GM12874 (cell line): Measurements from ENCODE around the gene SAMD4A.

ENCODE experiments used
- CTCF ChIP-seq: IDR thresholded peaks from 2 replicates; pipeline ENCODE4 v1.5.1; 2011; ENCODE audit warnings: low read depth, mild to moderate bottlenecking, control low read depth, low read length, moderate library complexity; ENCODE audit not compliant: insufficient read depth

SAMD4A gene

GRCh38 chr14:54828037-54828436 lies 261.1 kb downstream of the SAMD4A start:
- TF ChIP-seq CTCF = no peak

- TF ChIP-seq CTCF = no peak
Measured at GRCh38 chr14:54829486-54830224, 262.7 kb downstream of the SAMD4A start.

- no peak for TF ChIP-seq CTCF
Measured at GRCh38 chr14:54830650-54831049, 263.7 kb downstream of the SAMD4A start.

GRCh38 chr14:54834081-54834480 lies 267.2 kb downstream of the SAMD4A start:
- TF ChIP-seq CTCF = no peak

GRCh38 chr14:54834727-54835126 lies 267.8 kb downstream of the SAMD4A start:
- no peak for TF ChIP-seq CTCF

GRCh38 chr14:54836231-54836630 lies 269.3 kb downstream of the SAMD4A start:
- no peak for TF ChIP-seq CTCF

GRCh38 chr14:54837508-54838149 lies 270.7 kb downstream of the SAMD4A start:
- no peak for TF ChIP-seq CTCF
